Measurements from ENCODE around the gene CSAD. TPM values are rescaled to one million over a fixed set of nuclear protein-coding genes. Genes with fewer than 3 reads are reported as not detected.

Gene CSAD, protein sequence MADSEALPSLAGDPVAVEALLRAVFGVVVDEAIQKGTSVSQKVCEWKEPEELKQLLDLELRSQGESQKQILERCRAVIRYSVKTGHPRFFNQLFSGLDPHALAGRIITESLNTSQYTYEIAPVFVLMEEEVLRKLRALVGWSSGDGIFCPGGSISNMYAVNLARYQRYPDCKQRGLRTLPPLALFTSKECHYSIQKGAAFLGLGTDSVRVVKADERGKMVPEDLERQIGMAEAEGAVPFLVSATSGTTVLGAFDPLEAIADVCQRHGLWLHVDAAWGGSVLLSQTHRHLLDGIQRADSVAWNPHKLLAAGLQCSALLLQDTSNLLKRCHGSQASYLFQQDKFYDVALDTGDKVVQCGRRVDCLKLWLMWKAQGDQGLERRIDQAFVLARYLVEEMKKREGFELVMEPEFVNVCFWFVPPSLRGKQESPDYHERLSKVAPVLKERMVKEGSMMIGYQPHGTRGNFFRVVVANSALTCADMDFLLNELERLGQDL
- 5.6 and 12.6 TPM in 2 replicates for total RNA-seq (2014; rRNA removed; shearing (Covaris generic))
- 37.7 and 94.6 TPM in 2 replicates for polyA plus RNA-seq (2014; cell fraction: nucleus; rRNA removed)

DNA sequence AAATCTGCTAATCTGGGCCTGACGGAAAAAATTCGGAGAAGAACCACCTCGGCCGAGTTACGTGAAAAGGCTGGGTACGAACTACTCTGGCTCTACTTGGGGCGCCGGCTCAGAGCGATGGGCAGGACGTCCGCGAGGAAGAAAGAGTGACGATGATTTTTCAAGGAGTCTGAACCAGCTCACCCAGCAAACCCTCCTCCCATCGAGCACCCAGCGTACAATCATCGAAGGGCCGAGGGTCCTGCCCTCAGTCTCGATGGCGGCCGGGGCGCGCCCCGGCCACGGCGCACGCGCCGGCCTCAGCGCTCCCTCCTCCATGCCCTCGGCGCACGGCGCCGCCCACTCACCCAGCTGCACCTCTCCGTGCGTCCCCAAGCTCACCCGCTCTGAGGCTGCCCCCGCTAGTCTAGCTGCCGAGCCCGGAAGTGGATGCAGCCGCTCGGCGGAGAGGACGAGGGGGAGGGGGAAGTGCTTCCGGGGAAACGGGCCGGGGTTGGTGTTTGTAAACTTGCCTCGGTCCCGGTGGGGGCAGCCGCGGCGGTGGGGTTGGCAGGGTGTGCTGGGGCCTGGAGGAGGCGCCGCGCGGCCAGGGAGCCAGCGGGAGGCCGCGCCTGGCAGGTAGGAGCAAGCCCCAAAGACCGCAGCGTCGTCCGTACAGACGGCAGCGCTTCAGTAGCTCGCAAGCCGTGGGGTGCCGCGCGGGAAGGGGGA is at the start of gene CSAD, which contains the start of gene ZNF740:
CSAD (minus strand) TSS at position 706 of the 711 bp plus-strand sequence. CDS start 7,455 bp downstream, outside the sequence.
ZNF740 (plus strand) TSS at position 503 of the 711 bp plus-strand sequence. CDS start 1,262 bp downstream, outside the sequence.
- DNase-seq (ENCODE audit: extremely low read depth, low read depth), result peak; percentile 97

DNA sequence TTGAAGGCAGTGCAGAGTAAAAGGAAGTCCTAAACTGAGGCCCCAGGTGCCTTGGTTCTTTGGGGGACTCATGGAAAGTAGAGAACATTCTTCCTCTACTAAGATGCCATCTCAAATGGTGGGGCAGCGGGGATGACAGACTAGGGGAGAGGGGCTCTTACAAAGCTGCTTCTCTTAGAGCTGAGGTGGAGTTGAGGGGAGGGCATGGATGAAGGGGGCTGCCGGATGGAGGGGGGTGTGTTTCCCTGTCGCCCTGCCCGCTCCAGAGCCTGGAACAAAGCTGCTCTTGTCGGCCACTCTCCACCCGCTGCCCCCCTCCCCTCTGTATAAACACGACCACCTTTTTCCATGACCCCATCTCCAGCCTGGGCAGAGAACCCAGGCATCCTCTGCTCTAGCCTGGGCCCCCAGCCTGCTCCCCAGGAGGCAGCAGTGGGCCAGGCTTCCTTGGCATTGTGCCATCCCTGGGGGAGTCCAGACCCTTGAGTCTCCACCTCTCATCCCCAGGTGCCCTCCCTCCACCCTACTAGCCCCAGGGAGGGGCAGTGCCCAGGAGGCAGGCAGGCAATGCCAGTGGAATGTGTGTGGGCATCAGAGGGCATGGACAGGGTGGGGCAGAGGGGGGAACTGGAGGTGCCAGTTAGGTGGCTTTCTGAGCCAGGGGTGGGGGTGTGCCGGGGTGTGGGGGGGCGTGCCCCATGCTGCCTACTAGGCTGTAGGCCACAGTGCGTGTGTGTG is 49.6 kb upstream of the CSAD start:
- no peak for DNase-seq (ENCODE audit: extremely low read depth, low read depth)

DNA sequence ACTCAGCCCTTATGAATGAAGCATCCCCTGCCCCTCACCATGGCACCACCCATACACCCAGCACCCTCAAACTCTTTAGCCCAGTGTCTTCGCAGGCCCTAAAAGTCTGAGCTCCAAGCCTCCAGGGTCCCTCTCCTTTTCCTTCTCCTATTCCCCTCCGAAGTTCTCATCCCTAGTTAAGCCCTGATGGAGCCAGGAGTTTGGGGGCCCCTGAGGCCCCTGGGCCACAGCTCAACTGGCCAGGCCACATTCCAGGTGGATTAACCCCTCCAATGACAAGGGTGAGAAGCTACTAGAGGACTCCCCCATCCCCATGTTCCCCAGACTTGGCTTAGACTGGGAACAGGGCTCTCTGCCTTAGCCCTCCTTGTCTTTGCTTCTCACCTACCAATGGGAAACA is 48.7 kb upstream of the CSAD start:
- DNase-seq (ENCODE audit: extremely low read depth, low read depth), result no peak

DNA sequence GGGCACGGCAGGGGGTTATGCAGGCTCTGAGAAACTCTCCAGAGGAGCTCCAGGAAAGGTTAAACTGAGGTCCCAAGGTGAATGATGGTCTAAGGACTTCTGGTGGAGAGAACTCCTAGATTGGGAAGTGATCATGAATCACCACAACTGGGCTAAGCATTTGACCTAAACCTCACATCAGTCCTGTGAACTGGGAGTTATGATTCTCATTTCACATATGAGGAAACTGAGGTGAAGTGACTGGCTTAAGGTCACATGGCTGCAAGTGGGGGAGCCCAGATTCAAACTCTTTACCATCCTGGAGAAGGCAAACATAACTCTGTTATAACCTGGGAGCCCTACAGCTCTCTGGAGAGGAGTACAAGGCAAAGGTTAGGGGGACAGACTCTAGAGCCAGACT is 47.1 kb upstream of the CSAD start:
- no peak for DNase-seq (ENCODE audit: extremely low read depth, low read depth)

DNA sequence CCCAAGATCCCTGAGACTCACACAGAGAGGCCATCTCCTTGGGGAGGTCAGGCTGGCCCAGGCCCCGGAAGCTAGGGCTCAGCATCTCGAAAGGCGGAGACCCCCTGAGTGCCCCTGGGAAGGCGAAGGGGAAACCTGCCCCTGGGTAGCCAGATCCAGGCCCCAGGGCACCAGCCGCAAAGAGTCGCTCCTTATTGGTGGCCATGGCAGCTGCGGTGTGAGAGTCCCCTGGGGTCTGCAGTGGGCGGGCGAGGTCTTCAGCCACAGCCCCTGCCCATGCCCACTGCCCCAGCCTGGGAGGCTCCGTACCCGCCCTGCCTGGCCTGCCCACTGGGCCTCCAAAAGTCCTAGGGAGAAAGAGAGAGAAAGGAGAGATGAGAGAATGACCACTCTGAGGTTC is 46.6 kb upstream of the CSAD start:
- DNase-seq (ENCODE audit: extremely low read depth, low read depth), result no peak

DNA sequence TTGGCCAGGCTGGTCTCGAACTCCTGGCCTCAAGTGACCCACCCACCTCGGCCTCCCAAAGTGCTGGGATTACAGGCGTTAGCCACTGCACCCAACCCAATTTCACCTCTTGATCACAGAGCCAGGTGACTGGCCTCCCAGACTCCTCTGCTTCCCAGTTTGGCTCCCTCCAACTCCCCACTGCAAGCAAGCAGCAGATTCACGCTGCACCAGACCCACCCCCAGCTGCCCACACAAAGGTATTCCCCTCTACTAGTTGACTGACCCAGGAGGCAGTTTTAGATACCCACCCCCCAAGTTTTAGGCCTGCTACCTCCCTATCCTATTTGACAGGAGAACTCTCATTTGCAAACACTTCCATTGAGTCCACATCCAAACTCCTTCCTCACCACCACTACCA is 46.1 kb upstream of the CSAD start:
- no peak for DNase-seq (ENCODE audit: extremely low read depth, low read depth)

DNA sequence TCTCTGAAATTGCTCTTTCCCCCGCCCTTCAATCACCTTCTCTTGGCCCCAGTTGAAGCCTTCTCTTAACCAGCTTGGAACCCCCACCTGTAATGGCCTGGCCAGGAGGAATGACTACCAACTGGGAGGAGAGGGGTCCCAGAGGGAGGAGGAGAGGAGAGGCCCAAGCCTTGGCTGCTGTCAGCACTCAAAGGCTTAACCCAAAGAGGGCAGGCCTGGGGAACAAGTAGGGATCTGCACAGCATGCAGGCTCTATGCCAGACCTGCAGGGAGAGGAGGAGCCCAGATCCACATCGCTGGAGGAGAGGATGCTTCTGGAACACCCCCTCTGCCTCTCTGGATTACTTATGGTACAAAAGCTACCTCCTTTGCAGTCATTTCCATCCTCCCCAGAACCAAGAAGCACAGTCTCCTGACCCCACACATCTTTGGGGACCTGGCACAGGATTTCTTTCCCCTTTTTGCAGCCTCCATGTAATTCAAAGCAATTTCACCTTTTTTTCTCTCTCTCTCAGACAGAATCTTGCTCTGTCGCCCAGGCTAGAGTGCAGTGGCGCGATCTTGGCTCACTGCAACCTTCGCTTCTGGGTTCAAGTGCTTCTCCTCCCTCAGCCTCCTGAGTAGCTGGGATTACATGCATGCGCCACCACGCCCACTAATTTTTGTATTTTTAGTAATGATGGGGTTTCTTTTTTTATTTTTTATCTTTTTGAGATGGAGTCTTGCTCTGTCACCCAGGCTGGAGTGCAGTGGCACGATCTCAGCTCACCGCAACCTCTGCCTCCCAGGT is 45.1 kb upstream of the CSAD start:
- no peak for DNase-seq (ENCODE audit: extremely low read depth, low read depth)

DNA sequence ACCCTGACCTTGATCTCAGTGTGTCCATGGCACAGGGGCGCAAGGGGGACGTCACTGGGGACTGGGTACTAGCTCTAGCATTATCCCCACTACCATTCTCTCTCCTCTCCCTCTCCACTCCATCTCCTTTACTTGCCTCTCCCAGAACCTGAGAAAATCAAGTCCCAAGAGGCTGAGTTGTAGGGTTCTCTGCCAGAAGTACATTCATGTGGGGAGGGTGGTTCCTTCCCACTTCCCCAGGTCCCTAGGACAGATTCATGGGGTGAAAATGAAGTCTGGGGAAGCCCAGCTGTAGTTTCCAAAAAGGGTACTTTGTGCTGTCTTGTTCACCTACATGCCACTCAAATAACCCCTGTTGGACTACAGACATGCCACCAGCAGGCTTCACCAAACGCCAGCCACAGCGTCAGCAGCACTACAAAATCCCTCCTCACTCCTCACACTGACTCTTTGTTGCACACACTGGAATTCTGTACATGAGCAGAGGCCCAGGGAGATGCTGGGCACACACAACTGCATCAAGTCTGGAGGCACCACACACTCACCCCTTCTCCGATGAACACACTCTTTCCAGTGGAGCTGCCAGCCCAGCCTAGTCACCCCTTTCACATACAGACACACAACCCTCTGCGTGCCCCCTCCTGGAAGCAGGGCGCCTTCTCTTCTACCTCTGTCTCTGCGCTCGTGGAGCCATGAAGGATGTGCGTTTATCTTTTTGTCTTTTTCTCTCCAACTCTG is 44.3 kb upstream of the CSAD start:
- DNase-seq (ENCODE audit: extremely low read depth, low read depth), result no peak

DNA sequence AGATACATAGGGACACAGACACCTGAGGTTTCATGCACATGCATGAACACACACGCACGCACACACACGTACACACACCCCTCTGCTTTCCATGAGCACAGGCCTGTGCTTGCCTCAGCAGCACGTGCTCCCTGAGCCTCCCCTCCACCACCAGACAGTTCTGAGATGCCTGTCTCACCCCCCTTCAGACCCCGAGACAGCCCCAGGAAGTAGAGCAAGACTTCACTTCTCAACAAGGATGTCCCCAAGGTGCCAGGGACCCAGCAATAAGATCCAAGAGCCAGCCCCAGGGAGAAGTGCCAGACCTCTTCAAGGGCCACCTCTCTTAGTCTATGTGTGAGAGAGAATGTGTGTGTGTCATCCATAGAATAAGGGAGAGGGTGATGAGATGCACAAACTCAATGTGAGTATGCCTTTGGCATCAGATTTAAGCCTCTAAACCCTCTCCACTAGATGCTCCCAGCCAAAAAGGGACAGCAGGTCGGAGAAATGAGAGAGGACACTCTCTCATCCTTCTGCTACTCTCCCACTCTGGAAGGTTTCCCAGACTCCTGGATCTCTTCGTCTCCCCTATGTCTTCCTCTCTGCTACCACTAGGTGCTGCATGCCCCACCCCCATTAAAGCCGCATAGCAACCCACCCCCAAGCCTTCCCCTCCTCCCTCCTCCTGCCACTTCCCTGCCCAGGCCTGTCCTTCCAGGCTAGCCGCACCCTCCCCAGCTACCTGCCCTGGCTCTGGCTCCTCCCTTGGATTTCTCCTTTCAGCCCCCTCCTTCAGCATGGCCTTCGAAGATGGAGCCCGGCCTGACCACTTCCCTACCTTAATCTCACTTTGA is 43.6 kb upstream of the CSAD start:
- DNase-seq (ENCODE audit: extremely low read depth, low read depth), result no peak

DNA sequence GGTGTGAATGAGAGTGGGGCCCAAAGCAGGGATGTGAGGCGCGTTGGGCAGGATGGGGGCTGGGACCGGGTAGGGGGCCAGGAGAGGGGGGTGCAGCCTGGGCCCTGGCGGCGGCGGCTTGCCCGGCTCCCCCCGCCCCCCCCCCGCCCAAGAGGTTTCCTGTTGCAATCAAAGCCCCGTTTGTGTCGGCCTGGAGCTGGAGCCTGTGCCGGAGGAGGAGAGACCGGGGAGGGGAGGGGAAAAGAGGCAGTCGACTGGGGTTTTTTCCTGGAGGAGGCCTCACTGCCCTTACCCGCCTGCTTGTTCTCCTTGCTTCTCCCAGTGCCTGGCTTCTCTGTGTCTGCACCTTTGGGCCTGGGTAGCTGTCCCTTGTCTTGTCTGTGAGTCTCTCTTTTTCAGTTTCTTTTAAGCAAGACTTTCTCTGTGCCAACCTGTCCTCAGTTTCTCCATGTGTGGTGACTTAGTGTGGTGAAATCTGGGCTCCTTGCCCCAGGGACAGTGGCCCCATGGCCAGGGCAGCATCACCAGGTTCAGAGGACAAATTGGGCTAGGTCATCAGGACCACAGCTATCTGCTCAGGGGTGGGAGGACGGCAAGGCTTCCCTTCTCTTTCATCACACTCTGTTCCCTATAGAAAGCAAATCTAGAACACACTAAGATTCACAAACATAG is 42.8 kb upstream of the CSAD start:
- DNase-seq (ENCODE audit: extremely low read depth, low read depth), result no peak

DNA sequence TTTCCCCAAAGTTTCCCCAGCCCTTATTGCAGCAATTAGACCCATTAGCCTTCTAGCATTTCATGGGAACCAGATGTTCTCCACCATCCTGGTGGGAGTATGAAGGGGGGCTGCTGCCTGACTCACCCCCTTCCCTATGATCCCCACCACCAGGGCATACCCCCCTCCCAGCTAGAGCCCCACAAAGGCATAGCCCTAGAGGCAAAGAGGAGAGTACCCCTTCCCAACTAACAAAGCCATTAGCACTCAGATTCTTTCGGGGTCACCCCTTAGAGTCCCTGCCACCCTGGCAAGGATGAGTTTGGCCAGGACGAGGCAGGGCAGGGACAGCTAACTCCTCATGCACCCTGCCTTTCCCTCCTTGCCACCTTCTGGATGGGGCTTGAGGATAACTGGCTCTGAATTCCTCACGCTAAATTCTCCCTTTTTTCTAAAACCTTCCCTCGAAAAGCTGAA is 42.1 kb upstream of the CSAD start:
- DNase-seq (ENCODE audit: extremely low read depth, low read depth), result no peak

DNA sequence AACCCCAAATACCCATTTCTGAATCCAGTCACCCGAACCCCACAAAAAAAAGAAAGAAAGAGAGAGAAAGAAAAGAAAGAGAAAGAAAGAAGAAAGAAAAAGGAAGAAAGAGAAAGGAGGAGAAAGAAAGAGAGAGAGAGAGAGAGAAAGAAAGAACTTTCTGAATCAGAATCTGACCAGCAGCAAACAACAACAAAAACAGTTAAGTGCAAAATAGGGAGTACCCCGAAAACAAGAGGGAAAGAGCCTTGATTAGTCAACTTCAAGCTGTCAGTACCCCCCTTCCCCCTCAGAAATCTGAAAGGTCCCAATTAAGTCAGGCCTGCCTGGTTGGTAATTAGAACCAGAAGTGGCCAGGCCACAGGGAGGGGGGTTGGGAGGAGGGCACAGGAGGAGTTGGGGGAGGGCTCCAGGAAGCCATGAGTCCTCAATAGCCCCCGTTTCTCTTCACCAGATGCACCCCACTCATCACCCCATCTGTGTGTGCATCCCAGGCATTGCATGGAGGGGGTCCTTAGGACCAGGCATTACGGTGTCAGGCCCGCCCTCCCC is 41.5 kb upstream of the CSAD start:
- DNase-seq (ENCODE audit: extremely low read depth, low read depth), result no peak

DNA sequence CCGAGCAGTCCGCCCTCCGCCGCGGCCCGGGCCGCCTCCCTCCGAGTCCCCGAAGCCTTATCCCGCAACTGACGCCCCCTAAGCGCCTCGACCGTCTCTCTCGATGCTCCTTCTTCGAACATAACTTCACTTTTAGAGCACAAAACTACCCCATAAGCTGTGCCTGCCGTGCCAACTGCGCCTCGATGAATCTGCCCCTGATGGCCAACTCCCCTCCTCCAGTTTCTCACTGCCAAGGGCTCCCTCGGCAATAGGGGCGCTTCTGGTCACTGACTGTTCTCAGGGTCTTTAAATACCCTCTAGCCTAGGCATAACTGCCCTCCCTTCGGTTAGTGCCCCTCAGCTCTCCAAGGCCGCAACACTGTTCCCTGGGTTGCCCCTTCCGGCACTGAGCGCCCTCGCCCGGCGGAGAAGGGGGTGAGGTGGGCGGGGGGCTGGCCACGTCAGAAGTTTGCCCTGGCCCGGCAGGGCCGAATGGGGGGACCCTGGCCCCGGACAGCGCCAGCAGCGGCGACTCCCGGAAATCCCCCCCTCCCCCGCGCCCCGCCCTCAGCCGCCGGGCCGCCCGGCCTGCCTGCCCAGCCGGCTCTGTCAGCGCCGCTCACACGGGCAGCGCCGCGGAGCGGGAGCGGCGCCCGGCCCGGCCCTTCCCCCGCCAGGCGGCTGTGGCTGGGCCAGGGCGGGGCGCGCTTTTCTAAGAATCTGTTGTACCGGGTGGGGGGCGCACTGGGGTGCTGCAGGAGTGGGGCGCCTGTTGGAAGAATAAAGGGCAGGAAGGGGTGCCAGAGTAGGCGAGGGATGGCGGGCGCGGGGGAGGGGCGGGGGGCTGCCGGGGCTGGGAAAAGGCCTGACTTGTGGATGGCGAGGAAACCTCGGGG is 40.7 kb upstream of the CSAD start:
- peak; percentile 54 for DNase-seq (ENCODE audit: extremely low read depth, low read depth)

DNA sequence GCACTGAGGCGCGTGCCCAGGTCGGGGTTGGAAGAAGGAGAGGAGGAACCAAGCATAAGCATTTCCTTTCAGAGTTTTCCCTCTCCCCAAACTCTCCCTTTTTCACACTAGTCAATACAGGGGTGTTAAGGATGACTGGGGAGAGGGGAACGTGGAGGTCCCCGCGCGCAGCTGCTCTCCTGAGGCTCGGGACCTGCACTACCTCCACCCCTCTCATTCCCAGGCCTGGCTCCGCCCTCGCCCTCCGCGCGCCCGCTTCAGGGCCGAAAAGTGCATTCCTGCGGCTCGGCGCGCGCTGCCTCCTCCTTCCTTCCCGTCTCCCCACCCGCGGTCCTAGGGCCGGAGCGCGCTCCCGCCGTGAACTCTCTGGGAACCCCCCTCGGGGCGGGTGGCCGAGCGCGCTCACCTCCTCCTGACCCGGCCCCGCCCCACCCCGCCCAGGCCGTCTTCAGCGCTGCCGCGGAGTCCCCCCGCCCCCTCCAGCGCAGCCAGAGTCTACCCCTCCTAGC is 40.0 kb upstream of the CSAD start:
- peak; percentile 91 for DNase-seq (ENCODE audit: extremely low read depth, low read depth)

DNA sequence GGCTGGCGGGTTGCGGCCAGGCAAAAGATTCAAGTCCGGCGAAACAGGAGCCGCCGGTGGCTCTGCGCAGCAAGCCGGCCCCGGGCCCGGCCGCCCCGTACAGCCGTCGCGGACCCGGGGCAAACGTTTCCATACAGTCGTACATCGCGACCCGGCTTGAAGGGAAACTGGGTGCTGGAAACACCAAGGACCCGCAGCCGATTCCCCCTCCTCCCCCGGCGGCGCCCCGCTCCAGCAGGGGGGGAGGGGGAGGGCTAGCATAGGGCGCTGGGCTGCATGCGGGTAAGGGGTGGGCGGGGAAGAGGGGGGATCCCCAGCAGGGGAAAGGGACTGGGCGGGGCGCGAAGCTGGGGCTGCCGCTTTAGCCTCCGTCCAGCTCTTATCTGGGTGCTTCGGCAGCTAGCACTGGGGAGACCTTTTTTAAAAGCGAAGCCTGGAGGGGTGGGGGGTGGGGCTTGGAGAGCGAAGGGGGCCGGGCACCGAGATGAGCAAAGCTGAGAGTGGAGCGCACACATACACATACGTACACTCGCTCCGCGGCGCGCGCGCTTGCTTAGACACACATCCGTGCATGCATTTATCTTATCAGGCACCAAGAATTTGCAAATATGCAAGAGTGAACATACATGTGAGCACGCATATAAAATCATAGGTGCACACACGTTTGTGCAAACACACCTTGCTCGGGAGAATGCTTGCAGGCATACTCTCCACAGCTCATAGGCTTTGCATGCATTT is 39.4 kb upstream of the CSAD start:
- peak; percentile 55 for DNase-seq (ENCODE audit: extremely low read depth, low read depth)
